NCI-H82 treated with DMSO at 0.1 percent for 48 hours (cell line): ENCODE data around the gene VSTM2L.
"Not testable (repeated sequence)": the region's sequence is repeated elsewhere in the genome, so short reads cannot be mapped to it uniquely, and the experiment has no call there.

Experiments
- DNase-seq: peaks from one replicate; lab custom pipeline; 2025; ENCODE audit not compliant: unreplicated experiment; lab: John Stamatoyannopoulos, UW

Gene VSTM2L

GRCh38 chr20:37961066-37961465 lies 58.1 kb downstream of the VSTM2L start:
- no peak for DNase-seq

DNA sequence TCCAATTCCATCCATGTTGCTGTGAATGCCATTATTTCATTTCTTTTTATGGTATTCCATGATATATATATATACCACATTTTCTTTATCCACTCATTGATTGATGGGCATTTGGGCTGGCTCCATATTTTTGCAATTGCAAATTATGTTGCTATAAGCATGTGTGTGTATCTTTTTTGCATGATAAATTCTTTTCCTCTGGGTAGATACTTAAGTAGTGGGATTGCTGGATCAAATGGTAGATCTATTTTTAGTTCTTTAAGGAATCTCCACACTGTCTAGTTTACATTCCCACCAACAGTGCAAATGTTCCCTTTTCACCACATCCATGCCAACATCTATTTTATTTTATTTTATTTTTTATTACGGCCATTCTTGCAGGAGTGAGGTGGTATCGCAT lies 60.6 kb downstream of the VSTM2L start:
- not testable (repeated sequence) for DNase-seq

DNA sequence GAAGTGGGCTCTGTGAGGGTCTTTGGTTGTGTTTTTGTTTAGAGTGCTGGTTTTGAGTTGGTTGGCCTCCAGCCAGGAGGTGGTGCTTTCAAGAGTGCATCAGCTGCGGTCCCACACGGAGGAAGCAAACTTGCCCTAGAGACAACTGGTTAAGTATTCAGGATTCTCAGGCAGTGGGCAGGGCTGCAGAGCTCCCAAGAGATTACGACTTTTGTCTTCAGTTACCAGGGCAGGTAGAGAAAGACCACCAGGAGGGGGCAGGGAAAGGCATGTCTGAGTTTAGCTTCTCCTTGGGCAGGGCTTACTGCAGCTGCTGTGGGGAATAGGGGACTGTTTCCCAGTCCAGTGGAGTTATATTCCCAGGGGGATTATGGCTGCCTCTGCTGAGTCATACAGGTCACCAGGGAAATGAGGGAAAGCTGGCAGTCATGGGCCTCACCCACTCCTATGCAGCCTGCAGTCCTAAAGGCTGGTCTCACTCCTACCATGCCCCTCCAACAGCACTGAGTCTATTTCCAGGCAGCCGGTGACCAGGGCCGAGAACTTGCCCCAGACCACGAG lies 66.0 kb downstream of the VSTM2L start:
- DNase-seq, result peak; percentile 8

DNA sequence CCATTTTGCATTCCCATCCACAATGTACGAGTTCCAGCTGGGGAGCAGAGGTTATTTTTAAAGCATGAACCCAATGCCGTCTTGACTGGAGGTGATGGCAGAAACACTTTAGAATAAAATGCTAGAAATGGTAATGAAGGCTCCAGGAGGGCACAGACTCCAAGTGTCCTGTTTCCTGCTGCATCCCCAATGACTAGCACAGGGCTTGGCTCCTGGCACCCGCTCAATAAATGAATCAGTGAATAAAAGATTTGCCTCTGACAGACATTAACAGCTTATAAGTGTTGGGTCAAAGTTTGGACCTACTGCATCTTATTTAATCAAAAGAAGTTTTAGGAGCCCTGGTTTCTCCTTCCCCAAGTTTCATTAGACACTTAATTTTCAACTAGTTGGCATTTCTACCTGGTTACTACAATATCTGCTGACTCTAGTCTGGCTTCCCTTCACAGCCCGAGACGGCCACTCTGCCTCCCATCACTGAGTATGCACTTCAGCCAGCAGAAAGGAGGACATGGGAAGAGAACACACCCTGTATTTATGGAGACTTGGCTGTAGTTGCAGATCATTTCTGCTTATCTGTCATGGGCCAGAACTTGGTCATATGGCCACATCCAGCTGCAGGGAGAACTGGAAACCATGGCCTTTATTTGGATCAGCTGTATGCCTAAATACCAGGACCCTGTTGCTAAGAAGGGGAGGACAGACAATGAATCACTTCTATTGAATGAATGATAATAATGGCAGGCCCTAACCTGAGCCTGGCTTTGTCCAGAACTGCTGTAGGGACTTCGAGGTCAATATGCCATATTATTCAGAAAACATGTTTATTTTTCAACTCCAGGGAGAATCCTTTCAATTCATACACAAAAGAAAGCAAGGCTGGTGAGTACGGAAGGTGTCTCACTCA lies 67.3 kb downstream of the VSTM2L start:
- DNase-seq, result no peak

DNA sequence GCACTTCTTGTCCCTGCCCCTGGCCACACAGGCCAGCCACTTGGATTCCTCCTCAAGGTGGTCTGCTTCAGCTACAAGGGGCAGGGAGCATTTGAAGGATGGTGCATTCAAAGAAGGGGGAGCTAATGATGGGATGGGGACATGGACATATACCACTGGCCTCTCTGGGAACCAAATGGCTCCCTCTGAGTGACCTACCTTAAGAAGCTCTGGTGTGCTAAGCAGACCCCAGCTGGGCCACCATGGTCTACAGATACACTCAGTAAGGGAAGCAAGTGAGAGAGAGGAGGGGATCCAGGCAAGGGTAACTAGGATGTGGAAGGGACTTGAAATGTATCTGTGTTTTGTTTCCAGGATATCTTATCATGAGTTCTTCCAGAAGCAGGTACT lies 67.9 kb downstream of the VSTM2L start:
- no peak for DNase-seq

DNA sequence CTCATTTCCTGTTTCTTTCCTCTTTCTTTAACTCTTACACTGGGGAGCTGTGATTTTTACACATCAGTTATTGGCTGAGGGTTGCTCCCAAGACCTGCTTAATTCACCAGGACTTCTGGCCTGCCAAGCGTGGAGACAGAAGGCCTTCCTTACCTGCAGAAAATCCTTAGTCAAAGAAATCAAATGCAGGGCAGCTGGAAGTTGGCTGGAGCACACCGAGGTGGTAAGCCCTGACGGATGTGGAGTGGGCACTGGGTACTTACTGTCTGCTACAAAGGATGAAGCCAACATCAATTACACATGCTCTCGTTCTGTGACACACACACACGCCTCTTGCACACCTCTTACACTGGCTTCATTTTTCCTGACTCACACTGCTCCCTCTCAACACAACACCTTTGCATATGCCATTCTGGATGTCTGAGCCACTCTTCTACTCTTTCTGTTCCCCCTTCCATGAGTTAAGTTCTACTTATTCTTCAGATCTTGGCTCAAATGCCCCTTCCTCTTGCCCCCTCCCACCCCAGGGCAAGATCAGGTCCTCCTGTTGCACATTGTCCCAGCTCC lies 68.7 kb downstream of the VSTM2L start:
- no peak for DNase-seq

DNA sequence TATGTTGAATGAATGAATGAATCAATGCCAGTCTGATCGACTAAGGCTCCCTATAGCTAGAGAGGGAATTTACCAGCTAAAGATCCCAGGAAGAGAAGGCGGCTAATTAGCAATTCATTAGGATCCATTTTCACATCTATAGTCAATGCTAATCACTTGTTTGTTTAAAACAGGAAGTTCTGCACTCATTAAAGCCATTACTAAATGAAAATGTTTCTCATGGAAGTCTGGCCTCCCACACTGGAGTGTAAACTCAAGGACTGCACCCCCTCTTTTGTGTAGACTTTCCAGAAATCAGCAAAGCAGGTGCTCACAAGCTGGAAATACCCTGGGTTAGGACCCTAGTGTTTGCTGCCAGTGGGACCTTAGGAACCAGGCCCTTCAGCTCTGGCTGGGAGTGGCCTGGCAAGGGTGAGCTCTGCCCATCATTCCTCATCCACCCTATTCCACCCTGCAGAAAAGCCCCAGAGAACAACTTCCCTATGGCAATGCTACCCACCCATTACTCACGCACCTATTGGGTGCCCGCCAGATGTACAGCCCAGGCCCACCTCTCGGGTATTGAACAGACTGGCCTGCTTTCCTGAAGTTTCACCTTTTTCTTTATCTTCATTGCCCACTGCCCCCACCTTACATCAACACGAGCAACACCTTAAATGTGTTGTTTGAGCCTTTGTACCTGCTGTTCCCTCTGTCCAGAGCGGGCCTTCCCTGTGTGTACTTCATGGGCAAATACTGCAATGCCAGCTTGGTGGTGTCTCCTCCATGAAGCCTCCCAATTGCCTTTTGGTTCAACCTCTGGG lies 69.5 kb downstream of the VSTM2L start:
- no peak for DNase-seq

GRCh38 chr20:37973059-37973910 lies 70.4 kb downstream of the VSTM2L start:
- DNase-seq, result no peak

DNA sequence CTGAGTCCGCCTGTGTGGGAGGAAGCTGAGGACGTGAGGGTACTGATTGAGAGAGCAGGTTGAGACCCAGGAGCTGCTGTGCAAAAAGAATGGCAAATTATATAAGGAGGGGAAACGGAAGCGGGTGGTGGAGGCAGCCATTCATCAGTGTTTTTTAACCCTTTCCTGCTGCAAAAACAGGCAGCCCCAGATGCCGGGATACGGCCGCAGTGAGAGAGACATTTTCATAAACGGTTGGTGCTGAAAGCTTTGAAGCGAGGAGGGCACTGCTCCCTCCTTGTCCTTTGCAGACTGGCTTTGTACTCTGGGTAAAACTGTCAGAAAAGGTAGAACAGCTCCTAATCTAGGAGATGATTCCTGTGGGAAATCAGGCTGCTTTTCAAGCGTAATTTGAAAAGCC lies 74.0 kb downstream of the VSTM2L start:
- no peak for DNase-seq

GRCh38 chr20:37977338-37977737 lies 74.4 kb downstream of the VSTM2L start:
- no peak for DNase-seq

GRCh38 chr20:37977786-37978185 lies 74.9 kb downstream of the VSTM2L start:
- DNase-seq, result no peak

DNA sequence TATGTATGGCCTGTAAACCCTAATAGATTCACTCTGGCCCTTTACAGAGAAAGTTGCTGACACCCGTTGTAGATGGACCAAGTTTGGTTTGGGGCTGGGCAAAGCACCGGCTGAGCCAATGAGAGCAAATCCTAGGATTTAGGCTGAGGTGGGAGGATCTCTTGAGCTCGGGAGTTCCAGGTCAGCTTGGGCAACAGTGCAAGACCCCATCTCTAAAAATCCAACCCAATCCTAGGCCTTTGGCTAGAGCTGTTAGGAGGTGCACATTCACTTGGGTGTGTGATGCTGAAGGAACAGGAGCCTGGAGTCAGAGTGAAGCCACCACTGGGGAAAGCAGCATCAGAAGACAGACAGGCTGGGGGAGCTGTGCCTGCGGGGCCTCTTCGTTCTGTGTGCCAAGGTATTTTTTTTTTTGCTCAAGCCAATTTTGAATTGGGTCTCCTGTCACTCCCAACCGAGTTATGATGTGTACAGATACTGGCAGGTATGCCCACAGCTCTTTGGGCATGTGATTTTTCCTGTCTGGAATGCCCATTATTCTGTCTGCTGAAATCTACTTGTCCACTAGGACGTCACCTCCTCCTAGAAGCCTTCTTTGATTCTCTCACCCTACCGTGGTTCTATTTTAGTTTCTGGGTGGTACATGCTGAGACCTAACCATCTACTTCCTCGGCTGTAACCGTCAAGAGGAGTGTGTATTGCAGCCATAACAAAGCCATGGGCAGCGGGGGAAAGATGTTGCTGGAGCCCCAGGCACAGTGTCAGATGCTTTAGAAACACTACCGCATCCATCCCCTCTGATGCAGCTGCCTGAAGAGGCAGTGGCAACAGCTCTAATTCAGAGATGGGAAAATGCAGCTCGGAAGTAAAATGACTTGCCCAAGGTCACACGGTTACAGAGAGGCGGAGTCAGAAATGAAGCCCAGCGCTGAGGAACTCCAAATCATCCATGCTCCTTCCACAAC lies 76.4 kb downstream of the VSTM2L start:
- no peak for DNase-seq

- no peak for DNase-seq
Observed at GRCh38 chr20:37980383-37980782, 77.5 kb downstream of the VSTM2L start.

GRCh38 chr20:37980876-37981275 lies 77.9 kb downstream of the VSTM2L start:
- DNase-seq, result no peak

DNA sequence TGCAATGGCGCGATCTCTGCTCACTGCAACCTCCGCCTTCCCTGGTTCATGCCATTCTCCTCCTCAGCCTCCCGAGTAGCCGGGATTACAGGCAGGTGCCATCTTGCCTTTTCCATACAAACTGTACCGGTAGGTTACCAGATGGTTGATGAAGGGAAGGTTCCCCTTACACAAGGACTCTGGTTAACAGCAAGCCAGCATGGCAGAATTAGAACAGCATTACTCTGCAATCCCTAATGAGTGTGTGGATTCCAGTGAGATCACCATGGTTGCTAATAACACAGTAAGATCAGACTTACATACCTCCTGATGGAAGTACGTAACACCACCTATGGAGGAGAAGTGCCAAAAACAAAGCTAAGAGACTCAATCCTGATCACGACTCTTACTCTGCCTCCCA lies 78.6 kb downstream of the VSTM2L start:
- DNase-seq, result no peak

GRCh38 chr20:37983286-37983685 lies 80.4 kb downstream of the VSTM2L start:
- no peak for DNase-seq

GRCh38 chr20:37984018-37984785 lies 81.3 kb downstream of the VSTM2L start:
- DNase-seq, result no peak

- no peak for DNase-seq
Observed at GRCh38 chr20:37986044-37986858, 83.3 kb downstream of the VSTM2L start.
